ENCODE measurements around the gene ZNF160. TPM values are rescaled to one million over a fixed set of nuclear protein-coding genes. Genes with fewer than 3 reads are reported as not detected.

ZNF160 gene
- polyA plus RNA-seq, 1 of the 3 experiments (the other 2 are of a cell fraction) = 10.1 TPM

DNA sequence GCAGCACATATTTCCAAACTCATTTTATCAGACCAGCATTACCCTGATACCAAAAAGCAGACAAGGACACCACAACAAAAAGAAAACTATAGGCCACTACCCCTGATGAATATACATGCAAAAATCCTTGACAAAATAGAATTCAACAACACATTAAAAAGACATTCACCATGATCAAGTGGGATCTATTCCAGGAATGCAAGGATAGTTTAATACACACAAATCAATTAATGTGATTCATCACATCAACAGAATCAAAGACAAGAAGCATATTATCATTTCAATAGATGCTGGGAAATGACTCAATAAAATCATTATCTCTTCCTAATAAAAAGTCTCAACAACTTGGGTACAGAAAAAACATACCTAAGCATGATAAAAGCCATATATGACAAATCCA, 44.4 kb upstream of the ZNF160 start (continued):
- TF ChIP-seq, protein P1, sequence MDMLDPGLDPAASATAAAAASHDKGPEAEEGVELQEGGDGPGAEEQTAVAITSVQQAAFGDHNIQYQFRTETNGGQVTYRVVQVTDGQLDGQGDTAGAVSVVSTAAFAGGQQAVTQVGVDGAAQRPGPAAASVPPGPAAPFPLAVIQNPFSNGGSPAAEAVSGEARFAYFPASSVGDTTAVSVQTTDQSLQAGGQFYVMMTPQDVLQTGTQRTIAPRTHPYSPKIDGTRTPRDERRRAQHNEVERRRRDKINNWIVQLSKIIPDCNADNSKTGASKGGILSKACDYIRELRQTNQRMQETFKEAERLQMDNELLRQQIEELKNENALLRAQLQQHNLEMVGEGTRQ (IDR thresholded peaks at IDR 0.05; ENCODE audit: borderline replicate concordance, low read depth, low read length) = no peak
- no peak for TF ChIP-seq EP300 (IDR thresholded peaks at IDR 0.05; ENCODE audit: borderline replicate concordance in 1 of 2, low read depth in 1 of 2, low read length in 1 of 2)
- no peak for TF ChIP-seq RCOR1 (IDR thresholded peaks at IDR 0.05; ENCODE audit: low read length)
- no peak for TF ChIP-seq RXRA (IDR thresholded peaks at IDR 0.05; ENCODE audit: borderline replicate concordance, low read depth)
- TF ChIP-seq ELF1 (IDR thresholded peaks at IDR 0.05) = no peak
- TF ChIP-seq, protein P2, sequence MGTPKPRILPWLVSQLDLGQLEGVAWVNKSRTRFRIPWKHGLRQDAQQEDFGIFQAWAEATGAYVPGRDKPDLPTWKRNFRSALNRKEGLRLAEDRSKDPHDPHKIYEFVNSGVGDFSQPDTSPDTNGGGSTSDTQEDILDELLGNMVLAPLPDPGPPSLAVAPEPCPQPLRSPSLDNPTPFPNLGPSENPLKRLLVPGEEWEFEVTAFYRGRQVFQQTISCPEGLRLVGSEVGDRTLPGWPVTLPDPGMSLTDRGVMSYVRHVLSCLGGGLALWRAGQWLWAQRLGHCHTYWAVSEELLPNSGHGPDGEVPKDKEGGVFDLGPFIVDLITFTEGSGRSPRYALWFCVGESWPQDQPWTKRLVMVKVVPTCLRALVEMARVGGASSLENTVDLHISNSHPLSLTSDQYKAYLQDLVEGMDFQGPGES (IDR thresholded peaks at IDR 0.05; ENCODE audit: low read depth, low read length) = no peak
- TF ChIP-seq JUND (IDR thresholded peaks at IDR 0.05) = no peak

GRCh38 chr19:53140351-53140750, 37.1 kb upstream of the ZNF160 start:
- no peaks in the 10 kb centered on the region for H4K20me1 ChIP-seq (ENCODE audit: insufficient read depth)
- H3K4me3 ChIP-seq (ENCODE audit: low read depth in 2 of 2, low read length in 1 of 2) = no peak overlapping the region
- H3K9me3 ChIP-seq = peaks cover 40% of the 10 kb centered on the region
- H3K9me2 ChIP-seq = no peaks in the 10 kb centered on the region
- TF ChIP-seq, protein P3, sequence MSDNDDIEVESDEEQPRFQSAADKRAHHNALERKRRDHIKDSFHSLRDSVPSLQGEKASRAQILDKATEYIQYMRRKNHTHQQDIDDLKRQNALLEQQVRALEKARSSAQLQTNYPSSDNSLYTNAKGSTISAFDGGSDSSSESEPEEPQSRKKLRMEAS (IDR thresholded peaks at IDR 0.05; ENCODE audit: low read depth) = no peak
- TF ChIP-seq ELF1 (IDR thresholded peaks at IDR 0.05) (no peak), RXRA (IDR thresholded peaks at IDR 0.05; ENCODE audit: borderline replicate concordance, low read depth) (no peak), JUND (IDR thresholded peaks at IDR 0.05) (no peak), FOXM1 (IDR thresholded peaks at IDR 0.05; ENCODE audit: low read depth) (no peak), SMC3 (IDR thresholded peaks at IDR 0.05; ENCODE audit: low read depth, low read length) (no peak), REST (IDR thresholded peaks at IDR 0.05; ENCODE audit: low read depth, low read length) (no peak), CHD2 (IDR thresholded peaks at IDR 0.05; ENCODE audit: low read length, partially characterized antibody) (no peak)
- whole genome bisulfite sequencing (ENCODE audit: low lambda C conversion rate) = 80% methylated on average over 4 of the region's 4 CpGs
- no peak overlapping the region for H3K27ac ChIP-seq (ENCODE audit: low read depth in 2 of 2, low read length in 1 of 2)
- no peaks in the 10 kb centered on the region for H3K79me2 ChIP-seq (ENCODE audit: insufficient read depth)
- no peaks in the 10 kb centered on the region for H3K27me3 ChIP-seq (ENCODE audit: insufficient read depth)
- H3K4me1 ChIP-seq (ENCODE audit: control insufficient read depth in 1 of 2, insufficient read depth in 2 of 2, low read depth in 1 of 2, low read length in 1 of 2) = no peaks in the 10 kb centered on the region
- ChIA-PET POLR2A (no interaction called here), CTCF (no interaction called here)
- no peak overlapping the region for H3K9ac ChIP-seq
- H3K36me3 ChIP-seq (replicated peaks in 1 of 2; ENCODE audit: control insufficient read depth in 1 of 2, insufficient read depth in 2 of 2, low read length in 1 of 2) = peaks cover 17 to 45% of the 10 kb centered on the region in 2 experiments
- no peak overlapping the region for H3K4me2 ChIP-seq
- DNase-seq = no peak
- no peak overlapping the region for H2AFZ ChIP-seq (ENCODE audit: low read depth)
- H3F3A ChIP-seq (replicated peaks; ENCODE audit: insufficient read depth) = peaks cover 5% of the 10 kb centered on the region

All from SK-N-SH (cell line).